ENCODE data around the gene TAL2.

- TF ChIP-seq CTCF (IDR thresholded peaks at IDR 0.05) (no peak), EZH2 (IDR thresholded peaks at IDR 0.05; ENCODE audit: borderline replicate concordance, insufficient read depth, low read depth, low read length, poor library complexity, severe bottlenecking) (no peak)
Observed at GRCh38 chr9:105694190-105694847, 32.1 kb downstream of the TAL2 start, which contains the start of gene TMEM38B.

Data from B cell (primary cell).